BLaER1 treated with 17β-estradiol and CSF1 and Interleukin-3, amounts not matched to agents 10 nM and 100 nM (cell line): ENCODE measurements around the gene ZNF266.
A peak's percentile ranks its signal among the peaks of the same experiment; 100 is the strongest.

Experiments used
- H3K27ac ChIP-seq, 11 experiments: shearing (Covaris generic); formaldehyde crosslinking; 2 replicates each; pipeline ENCODE4 v1.8.1; 2022
- H3K27me3 ChIP-seq, 11 experiments: shearing (Covaris generic); formaldehyde crosslinking; 2 replicates each; pipeline ENCODE4 v1.8.1; 2022
- H3K36me3 ChIP-seq, 11 experiments: shearing (Covaris generic); formaldehyde crosslinking; 2 replicates each; pipeline ENCODE4 v1.8.1; 2022
- H3K4me1 ChIP-seq, 10 experiments: shearing (Covaris generic); formaldehyde crosslinking; 2 replicates each; pipeline ENCODE4 v1.8.1; 2022
- H3K4me2 ChIP-seq, 11 experiments: shearing (Covaris generic); formaldehyde crosslinking; 2 replicates each; pipeline ENCODE4 v1.8.1; 2022
- H3K4me3 ChIP-seq, 10 experiments: shearing (Covaris generic); formaldehyde crosslinking; 2 replicates each; pipeline ENCODE4 v1.8.1; 2022
- H3K9ac ChIP-seq, 11 experiments: shearing (Covaris generic); formaldehyde crosslinking; 2 replicates each; pipeline ENCODE4 v1.8.1; 2022
- H3K9me3 ChIP-seq, 11 experiments: shearing (Covaris generic); formaldehyde crosslinking; replicated peaks in 1 of 11; 2 replicates each; pipeline ENCODE4 v1.8.1; 2022
- H4K20me1 ChIP-seq, 11 experiments: shearing (Covaris generic); formaldehyde crosslinking; 2 replicates each; pipeline ENCODE4 v1.8.1; 2022
- Cebpa-rat ChIP-seq, 11 experiments: shearing (Covaris generic); IDR thresholded peaks; 2 replicates each; pipeline ENCODE4 v1.8.1; 2022

Gene ZNF266

DNA sequence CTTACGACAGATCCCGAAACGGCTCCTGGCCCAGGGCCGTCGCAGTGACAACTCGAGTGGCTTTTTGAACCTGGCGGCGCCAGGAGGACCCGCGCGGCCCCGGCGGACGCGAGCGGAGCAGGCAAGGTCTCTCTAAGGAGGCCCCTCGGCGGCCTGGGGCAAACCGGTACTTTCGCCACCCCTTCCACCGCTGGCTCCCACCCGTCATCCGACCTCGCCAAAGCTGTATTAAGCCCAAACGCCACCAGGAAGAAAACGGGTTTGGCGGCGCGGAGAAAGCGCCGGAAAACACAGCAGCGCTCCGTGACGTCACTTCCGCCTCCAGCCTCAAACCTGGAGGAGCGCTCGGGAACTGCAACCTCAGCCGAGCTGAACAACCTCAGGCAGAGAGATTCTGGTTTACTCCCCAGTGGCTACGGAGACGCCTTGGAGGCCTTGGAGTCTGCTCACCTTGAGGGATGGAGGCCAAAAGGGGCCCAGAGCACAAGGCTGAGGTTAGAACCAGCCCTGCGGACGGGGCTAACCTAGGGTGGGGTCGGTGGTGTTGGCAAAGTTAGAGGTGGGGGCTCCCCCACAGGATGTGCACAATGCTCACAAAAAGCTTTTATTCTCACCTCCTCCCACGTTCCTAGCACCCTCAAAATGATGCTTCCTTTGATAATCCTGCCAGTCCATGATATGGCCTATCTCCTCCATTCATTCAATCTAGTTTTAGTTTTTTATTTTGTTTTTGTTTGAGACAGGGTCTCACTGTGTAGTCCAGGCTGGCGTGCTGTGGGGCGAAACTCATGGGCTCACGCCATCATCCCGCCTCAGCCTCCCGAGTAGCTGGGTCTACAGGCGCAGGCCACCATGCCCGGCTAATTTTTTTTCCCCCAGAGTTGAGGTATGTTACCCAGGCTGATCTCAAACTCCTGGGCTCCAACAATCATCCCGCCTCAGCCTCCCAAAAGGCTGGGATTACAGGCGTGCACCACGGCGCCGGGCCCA lies at the start of gene ZNF266:
TSS of gene ZNF266 (minus strand) at position 295 of the 990 bp plus-strand sequence. CDS start 15,484 bp downstream, outside the sequence.
- Histone ChIP-seq H3K27me3 (no peaks in the 10 kb centered on the region), H4K20me1 (peaks cover 0 to 24% (median 11%) of the 10 kb centered on the region in 11 experiments; a peak in 10 of 22 replicates), H3K36me3 (peaks cover 33 to 46% (median 36%) of the 10 kb centered on the region in 11 experiments), H3K4me2 (peak within 1 kb of the TSS; percentile 80 to 98 (median 87)), H3K9ac (peak within 1 kb of the TSS; percentile 87 to 98 (median 95)), H3K9me3 (peaks cover 7 to 28% (median 12%) of the 10 kb centered on the region in 11 experiments; a peak in 18 of 22 replicates), H3K27ac (peak within 1 kb of the TSS; percentile 88 to 98 (median 91)), H3K4me1 (peaks cover 30 to 47% (median 36%) of the 10 kb centered on the region in 10 experiments), H3K4me3 (peak within 1 kb of the TSS; percentile 81 to 90 (median 86))
- no peak for TF ChIP-seq Cebpa-rat (IDR thresholded peaks at IDR 0.05)

DNA sequence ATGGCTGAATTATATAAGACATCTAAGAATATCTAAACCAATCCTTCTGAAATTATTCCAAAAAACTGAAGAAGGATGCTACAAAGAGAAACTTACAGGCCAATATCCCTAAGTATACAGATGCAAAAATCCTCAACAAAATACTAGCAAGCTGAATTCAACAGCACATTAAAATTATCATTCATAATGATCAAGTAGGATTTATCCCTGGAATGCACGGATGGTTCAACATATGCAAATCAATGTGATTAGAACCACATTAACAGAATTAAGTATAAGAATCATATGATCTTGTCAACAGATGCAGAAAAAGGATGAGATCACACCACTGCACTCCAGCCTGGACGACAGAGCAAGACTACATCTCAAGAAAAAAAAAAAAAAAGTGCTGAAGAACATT lies 49.8 kb upstream of the ZNF266 start:
- TF ChIP-seq Cebpa-rat (IDR thresholded peaks at IDR 0.05), result no peak
- no peak overlapping the region for H3K4me2 ChIP-seq
- no peak overlapping the region for H3K9ac ChIP-seq
- no peaks in the 10 kb centered on the region for H3K4me1 ChIP-seq
- peaks cover 0 to 4% (median 0%) of the 10 kb centered on the region in 11 experiments; a peak in 2 of 22 replicates for H3K36me3 ChIP-seq
- no peak overlapping the region for H3K27ac ChIP-seq
- H3K27me3 ChIP-seq, result no peaks in the 10 kb centered on the region
- H3K9me3 ChIP-seq, result peaks cover 72 to 98% (median 84%) of the 10 kb centered on the region in 11 experiments
- no peaks in the 10 kb centered on the region for H4K20me1 ChIP-seq
- no peak overlapping the region for H3K4me3 ChIP-seq

DNA sequence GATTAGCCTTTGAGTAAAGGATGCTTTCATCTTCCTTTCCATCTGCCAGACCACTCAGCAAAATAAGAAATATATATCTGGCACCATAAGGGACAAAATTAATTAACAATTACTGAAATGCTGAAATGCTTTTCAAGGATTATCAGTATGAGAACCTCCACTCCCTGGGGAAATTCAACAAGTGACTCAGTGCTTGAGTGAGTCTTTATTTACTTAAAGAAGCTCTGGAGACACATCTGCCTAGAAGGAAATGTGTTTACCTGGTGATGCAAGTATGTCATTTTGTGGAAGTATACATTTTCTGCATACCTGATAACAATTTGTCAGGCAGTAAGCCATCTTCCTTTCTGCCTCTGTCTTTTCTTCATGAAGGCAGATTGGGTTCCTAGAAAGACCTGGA lies 39.6 kb upstream of the ZNF266 start:
- H3K36me3 ChIP-seq, result 0 out of 22 replicates have a peak, but pooled peaks cover 0 to 6% (median 0%) of the 10 kb centered on the region in 11 experiments

DNA sequence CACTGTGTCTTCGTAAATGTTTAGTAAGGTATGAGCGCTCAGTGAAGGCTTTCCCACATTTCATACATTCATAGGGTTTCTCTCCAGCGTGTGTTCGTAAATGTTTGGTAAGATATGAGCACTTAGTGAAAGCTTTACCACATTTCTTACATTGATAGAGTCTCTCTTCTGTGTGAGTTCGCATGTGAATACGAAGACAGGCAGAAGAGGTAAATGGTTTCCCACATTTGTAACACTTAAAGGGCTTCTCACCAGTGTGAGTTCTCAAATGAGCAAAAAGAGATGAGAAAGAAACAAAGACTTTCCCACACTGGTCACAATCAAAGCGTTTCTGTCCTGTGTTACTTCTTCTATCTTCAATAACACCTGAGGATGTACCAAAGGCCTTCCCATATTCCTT lies 31.8 kb upstream of the ZNF266 start:
- Histone ChIP-seq H3K9me3 (peaks cover 80 to 100% (median 97%) of the 10 kb centered on the region in 11 experiments), H3K27me3 (no peaks in the 10 kb centered on the region), H3K27ac (no peak overlapping the region), H3K36me3 (peaks cover 3 to 32% (median 15%) of the 10 kb centered on the region in 11 experiments; a peak in 18 of 22 replicates), H3K4me3 (peak overlapping the region in 1 of 10 experiments; percentile 0; a peak in 2 of 20 replicates), H3K4me2 (no peak overlapping the region), H3K4me1 (no peaks in the 10 kb centered on the region), H4K20me1 (no peaks in the 10 kb centered on the region), H3K9ac (no peak overlapping the region)
- no peak for TF ChIP-seq Cebpa-rat (IDR thresholded peaks at IDR 0.05)

More for the DNA sequence above, 39.6 kb upstream of the ZNF266 start:
- Histone ChIP-seq H3K4me3 (no peak overlapping the region), H3K9me3 (peaks cover 52 to 100% (median 75%) of the 10 kb centered on the region in 11 experiments), H3K9ac (no peak overlapping the region), H3K27me3 (no peaks in the 10 kb centered on the region), H3K27ac (no peak overlapping the region), H3K4me1 (no peaks in the 10 kb centered on the region), H4K20me1 (no peaks in the 10 kb centered on the region), H3K4me2 (no peak overlapping the region)
- TF ChIP-seq Cebpa-rat (IDR thresholded peaks at IDR 0.05), result no peak

DNA sequence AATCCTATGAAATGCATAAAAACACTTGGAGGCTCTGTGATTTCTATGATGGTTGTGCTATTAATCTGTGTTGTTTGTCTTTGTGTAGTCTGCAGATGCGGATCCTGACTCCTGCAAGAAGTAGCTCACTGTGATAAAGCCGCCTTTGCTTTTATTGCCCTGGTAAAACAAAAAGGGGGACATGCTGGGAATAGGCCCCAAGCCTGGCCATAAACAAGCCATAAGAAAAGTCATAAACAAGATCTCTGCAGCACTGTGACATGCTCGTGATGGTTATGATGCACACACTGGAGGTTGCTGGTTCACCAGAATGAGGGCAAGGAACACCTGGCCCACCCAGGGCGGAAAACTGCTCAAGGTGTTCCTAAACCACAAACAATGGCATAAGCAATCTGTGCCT lies 26.6 kb upstream of the ZNF266 start:
- peaks cover 13 to 53% (median 31%) of the 10 kb centered on the region in 11 experiments; a peak in 19 of 22 replicates for H3K36me3 ChIP-seq
- H3K9ac ChIP-seq, result no peak overlapping the region
- H4K20me1 ChIP-seq, result no peaks in the 10 kb centered on the region
- H3K4me1 ChIP-seq, result no peaks in the 10 kb centered on the region
- H3K27me3 ChIP-seq, result no peaks in the 10 kb centered on the region
- H3K4me3 ChIP-seq, result 0 out of 20 replicates have a peak overlapping the region, but pooled peaks of 1 of the 10 experiments have one; percentile 24
- peaks cover 94 to 100% (median 100%) of the 10 kb centered on the region in 11 experiments for H3K9me3 ChIP-seq
- H3K4me2 ChIP-seq, result no peak overlapping the region
- H3K27ac ChIP-seq, result no peak overlapping the region
- no peak for TF ChIP-seq Cebpa-rat (IDR thresholded peaks at IDR 0.05)

DNA sequence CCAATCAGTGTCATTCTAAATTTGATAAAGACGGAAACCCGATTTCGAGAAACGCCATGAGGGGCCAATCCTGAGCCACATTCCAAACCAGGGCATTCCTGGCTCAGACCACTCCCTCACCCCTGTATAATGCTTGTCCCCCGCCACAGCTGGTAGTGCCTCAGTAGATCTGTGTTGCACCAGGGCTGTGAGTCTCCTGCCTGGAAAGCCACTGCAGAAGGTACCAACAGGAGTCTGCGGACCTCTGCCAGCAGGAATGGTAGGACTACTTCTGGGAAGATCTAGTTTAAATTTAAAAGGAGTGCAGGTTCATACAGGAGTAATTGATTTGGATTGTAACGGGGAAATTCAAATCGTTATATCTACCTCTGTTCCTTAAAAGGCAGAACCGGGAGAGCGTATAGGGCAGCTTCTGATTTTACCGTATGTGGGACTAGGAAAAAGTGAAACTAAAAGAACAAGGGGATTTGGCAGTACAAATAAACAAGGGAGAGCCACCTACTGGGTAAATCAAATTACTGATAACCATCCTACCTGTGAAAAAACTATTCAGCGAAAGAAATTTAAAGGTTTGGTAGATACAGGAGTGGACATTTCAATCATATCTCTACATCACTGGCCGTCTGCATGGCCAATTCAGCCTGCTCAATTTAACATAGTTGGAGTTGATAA lies 20.8 kb upstream of the ZNF266 start:
- TF ChIP-seq Cebpa-rat (IDR thresholded peaks at IDR 0.05), result no peak
- Histone ChIP-seq H3K9ac (no peak overlapping the region), H3K4me2 (no peak overlapping the region)

DNA sequence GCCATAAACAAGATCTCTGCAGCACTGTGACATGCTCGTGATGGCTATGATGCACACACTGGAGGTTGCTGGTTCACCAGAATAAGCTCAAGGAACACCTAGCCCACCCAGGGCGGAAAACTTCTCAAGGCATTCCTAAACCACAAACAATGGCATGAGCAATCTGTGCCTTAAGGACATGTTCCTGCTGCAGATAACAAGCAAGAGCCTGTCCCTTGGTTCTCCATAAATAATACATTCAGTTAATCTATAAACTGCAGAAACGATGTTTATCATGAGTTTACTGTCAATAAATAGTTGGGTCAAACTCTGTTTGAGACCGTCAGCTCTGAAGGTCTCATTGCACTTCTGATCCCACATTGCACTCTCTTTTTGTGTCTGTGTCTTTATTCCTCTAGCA lies 18.6 kb upstream of the ZNF266 start:
- Histone ChIP-seq H3K9ac (no peak overlapping the region), H4K20me1 (no peaks in the 10 kb centered on the region), H3K4me1 (no peaks in the 10 kb centered on the region), H3K36me3 (peaks cover 0 to 8% (median 0%) of the 10 kb centered on the region in 11 experiments; a peak in 7 of 22 replicates), H3K9me3 (peaks cover 93 to 100% (median 100%) of the 10 kb centered on the region in 11 experiments), H3K4me3 (peak overlapping the region in 2 of 10 experiments; percentile 6 to 24; a peak in 2 of 20 replicates), H3K4me2 (no peak overlapping the region), H3K27ac (no peak overlapping the region), H3K27me3 (no peaks in the 10 kb centered on the region)
- no peak for TF ChIP-seq Cebpa-rat (IDR thresholded peaks at IDR 0.05)

More for the DNA sequence above, 20.8 kb upstream of the ZNF266 start:
- H3K4me1 ChIP-seq, result no peaks in the 10 kb centered on the region
- no peak overlapping the region for H3K4me3 ChIP-seq
- no peaks in the 10 kb centered on the region for H4K20me1 ChIP-seq
- H3K9me3 ChIP-seq, result peaks cover 93 to 100% (median 100%) of the 10 kb centered on the region in 11 experiments
- peaks cover 0 to 24% (median 11%) of the 10 kb centered on the region in 11 experiments; a peak in 14 of 22 replicates for H3K36me3 ChIP-seq
- no peak overlapping the region for H3K27ac ChIP-seq
- no peaks in the 10 kb centered on the region for H3K27me3 ChIP-seq

DNA sequence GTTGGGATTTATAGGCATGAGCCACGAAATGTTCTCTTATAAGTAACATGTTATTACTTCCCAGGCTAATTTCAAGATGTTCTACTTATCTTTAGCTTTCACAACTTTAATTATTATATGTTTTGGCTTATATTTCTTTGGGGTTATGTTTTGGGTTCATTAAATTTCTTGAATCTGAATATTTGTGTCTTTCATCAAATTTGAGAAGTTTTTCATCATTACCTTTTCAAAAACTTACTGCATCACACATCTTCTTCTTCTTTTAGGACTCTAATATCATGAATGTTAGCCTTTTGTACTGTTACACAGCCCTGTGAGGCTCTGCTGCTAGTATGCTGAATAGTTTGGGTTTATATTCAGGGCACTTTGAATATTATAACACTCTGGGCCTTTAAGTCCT lies 9.7 kb upstream of the ZNF266 start:
- Histone ChIP-seq H3K36me3 (peaks cover 14 to 48% (median 29%) of the 10 kb centered on the region in 11 experiments), H3K9me3 (peaks cover 84 to 100% (median 96%) of the 10 kb centered on the region in 11 experiments), H3K9ac (no peak overlapping the region), H3K4me3 (no peak overlapping the region), H3K4me1 (no peaks in the 10 kb centered on the region), H3K4me2 (no peak overlapping the region), H4K20me1 (no peaks in the 10 kb centered on the region), H3K27me3 (no peaks in the 10 kb centered on the region), H3K27ac (no peak overlapping the region)
- no peak for TF ChIP-seq Cebpa-rat (IDR thresholded peaks at IDR 0.05)
